Measurements from ENCODE around the gene CROCC2.
A peak's percentile ranks its signal among the peaks of the same experiment; 100 is the strongest.

Gene CROCC2

GRCh38 chr2:240917009-240917683 is 11.0 kb downstream of the CROCC2 start:
- DNase-seq (ENCODE audit: insufficient read length, low spot score) (no peak), FAIRE-seq (no peak)
- TF ChIP-seq CTCF (IDR thresholded peaks at IDR 0.05; ENCODE audit: insufficient read depth, missing control alignments) = no peak

- no peak for TF ChIP-seq CTCF (IDR thresholded peaks at IDR 0.05; ENCODE audit: insufficient read depth, missing control alignments)
- FAIRE-seq (no peak), DNase-seq (ENCODE audit: insufficient read length, low spot score) (no peak)
These were observed 11.6 kb downstream of the CROCC2 start for GRCh38 chr2:240917684-240918257.

- TF ChIP-seq CTCF (IDR thresholded peaks at IDR 0.05; ENCODE audit: insufficient read depth, missing control alignments) = no peak
- DNase-seq (ENCODE audit: insufficient read length, low spot score) (no peak), FAIRE-seq (no peak)
These were observed 12.3 kb downstream of the CROCC2 start for GRCh38 chr2:240918258-240919091.

GRCh38 chr2:240919161-240919781 is 13.1 kb downstream of the CROCC2 start:
- DNase-seq (ENCODE audit: insufficient read length, low spot score) (peak; percentile 6), FAIRE-seq (no peak)
- TF ChIP-seq CTCF (IDR thresholded peaks at IDR 0.05; ENCODE audit: insufficient read depth, missing control alignments) = no peak

- no peak for TF ChIP-seq CTCF (IDR thresholded peaks at IDR 0.05; ENCODE audit: insufficient read depth, missing control alignments)
- FAIRE-seq = no peak
- peak; percentile 11 for DNase-seq (ENCODE audit: insufficient read length, low spot score)
These were observed 13.9 kb downstream of the CROCC2 start for GRCh38 chr2:240919786-240920782.

- peak; percentile 10 for DNase-seq (ENCODE audit: insufficient read length, low spot score)
- no peak for FAIRE-seq
- no peak for TF ChIP-seq CTCF (IDR thresholded peaks at IDR 0.05; ENCODE audit: insufficient read depth, missing control alignments)
These were observed 14.7 kb downstream of the CROCC2 start for GRCh38 chr2:240920783-240921231.
